ENCODE results near the gene PIAS2.
"Not testable (repeated sequence)": the region's sequence is repeated elsewhere in the genome, so short reads cannot be mapped to it uniquely, and the experiment has no call there.

PIAS2 gene

GRCh38 chr18:46886893-46887292 lies 30.4 kb downstream of the PIAS2 start:
- TF ChIP-seq CTCF (IDR thresholded peaks at IDR 0.05; ENCODE audit: insufficient read depth, low read length, missing control alignments): no peak
- ChIA-PET CTCF (no interaction called here), POLR2A (no interaction called here)
- no peak overlapping the region for H3K4me3 ChIP-seq (ENCODE audit: low read depth, low read length)
- no peak for DNase-seq (ENCODE audit: low read depth, low spot score)

- TF ChIP-seq CTCF (IDR thresholded peaks at IDR 0.05; ENCODE audit: insufficient read depth, low read length, missing control alignments): no peak
- ChIA-PET POLR2A (no interaction called here), CTCF (no interaction called here)
- no peak for DNase-seq (ENCODE audit: low read depth, low spot score)
- no peak overlapping the region for H3K4me3 ChIP-seq (ENCODE audit: low read depth, low read length)
Observed at GRCh38 chr18:46883180-46883579, 34.1 kb downstream of the PIAS2 start.

GRCh38 chr18:46877329-46877987 lies 39.8 kb downstream of the PIAS2 start:
- POLR2A ChIA-PET: no interaction called here
- CTCF ChIA-PET: no interaction called here
- H3K4me3 ChIP-seq (ENCODE audit: low read depth, low read length): no peak overlapping the region
- TF ChIP-seq CTCF (IDR thresholded peaks at IDR 0.05; ENCODE audit: insufficient read depth, low read length, missing control alignments): no peak
- no peak for DNase-seq (ENCODE audit: low read depth, low spot score)

GRCh38 chr18:46868169-46868921 lies 49.0 kb downstream of the PIAS2 start:
- CTCF ChIA-PET: no interaction called here
- no peak for TF ChIP-seq CTCF (IDR thresholded peaks at IDR 0.05; ENCODE audit: insufficient read depth, low read length, missing control alignments)
- POLR2A ChIA-PET: no interaction called here
- DNase-seq (ENCODE audit: low read depth, low spot score): no peak
- H3K4me3 ChIP-seq (ENCODE audit: low read depth, low read length): no peak overlapping the region

- CTCF ChIA-PET: no interaction called here
- no peak for DNase-seq (ENCODE audit: low read depth, low spot score)
- POLR2A ChIA-PET: no interaction called here
- no peak overlapping the region for H3K4me3 ChIP-seq (ENCODE audit: low read depth, low read length)
- no peak for TF ChIP-seq CTCF (IDR thresholded peaks at IDR 0.05; ENCODE audit: insufficient read depth, low read length, missing control alignments)
Observed at GRCh38 chr18:46867367-46868143, 49.8 kb downstream of the PIAS2 start.

- no peak for TF ChIP-seq CTCF (IDR thresholded peaks at IDR 0.05; ENCODE audit: insufficient read depth, low read length, missing control alignments)
- CTCF ChIA-PET: interaction anchor here (0.6 kb wide), 1 partner anchor 568 kb away, joined by 3 read pairs; no protein-coding TSS in a partner anchor
Observed at GRCh38 chr18:46866523-46866922, 50.8 kb downstream of the PIAS2 start.

GRCh38 chr18:46865245-46865644 lies 52.1 kb downstream of the PIAS2 start:
- H3K4me3 ChIP-seq (ENCODE audit: low read depth, low read length); CTCF ChIA-PET; DNase-seq (ENCODE audit: low read depth, low spot score); POLR2A ChIA-PET: not testable (repeated sequence)

More at GRCh38 chr18:46866523-46866922, 50.8 kb downstream of the PIAS2 start:
- POLR2A ChIA-PET: no interaction called here
- no peak overlapping the region for H3K4me3 ChIP-seq (ENCODE audit: low read depth, low read length)
- no peak for DNase-seq (ENCODE audit: low read depth, low spot score)
